ENCODE measurements around the gene DPH7. TPM values are rescaled to one million over a fixed set of nuclear protein-coding genes. Genes with fewer than 3 reads are reported as not detected.

DPH7 gene
- total RNA-seq, 1 donor from 2014 or later, result 35.3 TPM

- H3K4me3 ChIP-seq (ENCODE audit: low read depth, low read length), result no peak overlapping the region
- no peak for DNase-seq (ENCODE audit: low read depth)
- TF ChIP-seq CTCF (conservative IDR thresholded peaks at IDR 0.05; ENCODE audit: low read depth, low read length), result no peak
Observed at GRCh38 chr9:137580209-137580953, 1.7 kb upstream of the DPH7 start.

- H3K4me3 ChIP-seq (ENCODE audit: low read depth, low read length), result peak overlapping the region; percentile 87
- TF ChIP-seq CTCF (conservative IDR thresholded peaks at IDR 0.05; ENCODE audit: low read depth, low read length), result no peak
- no peak for DNase-seq (ENCODE audit: low read depth)
Observed at GRCh38 chr9:137579259-137579604, 507 bp upstream of the DPH7 start.

- H3K4me3 ChIP-seq (ENCODE audit: low read depth, low read length), result no peak overlapping the region
- DNase-seq (ENCODE audit: low read depth), result no peak
- no peak for TF ChIP-seq CTCF (conservative IDR thresholded peaks at IDR 0.05; ENCODE audit: low read depth, low read length)
Observed at GRCh38 chr9:137575716-137576411, 2.9 kb downstream of the DPH7 start.

GRCh38 chr9:137575364-137575715, 3.4 kb downstream of the DPH7 start:
- H3K4me3 ChIP-seq (ENCODE audit: low read depth, low read length), result no peak overlapping the region
- no peak for DNase-seq (ENCODE audit: low read depth)
- no peak for TF ChIP-seq CTCF (conservative IDR thresholded peaks at IDR 0.05; ENCODE audit: low read depth, low read length)

GRCh38 chr9:137574192-137574591, 4.5 kb downstream of the DPH7 start:
- DNase-seq (ENCODE audit: low read depth), result no peak
- TF ChIP-seq CTCF (conservative IDR thresholded peaks at IDR 0.05; ENCODE audit: low read depth, low read length), result no peak
- no peak overlapping the region for H3K4me3 ChIP-seq (ENCODE audit: low read depth, low read length)

DNA sequence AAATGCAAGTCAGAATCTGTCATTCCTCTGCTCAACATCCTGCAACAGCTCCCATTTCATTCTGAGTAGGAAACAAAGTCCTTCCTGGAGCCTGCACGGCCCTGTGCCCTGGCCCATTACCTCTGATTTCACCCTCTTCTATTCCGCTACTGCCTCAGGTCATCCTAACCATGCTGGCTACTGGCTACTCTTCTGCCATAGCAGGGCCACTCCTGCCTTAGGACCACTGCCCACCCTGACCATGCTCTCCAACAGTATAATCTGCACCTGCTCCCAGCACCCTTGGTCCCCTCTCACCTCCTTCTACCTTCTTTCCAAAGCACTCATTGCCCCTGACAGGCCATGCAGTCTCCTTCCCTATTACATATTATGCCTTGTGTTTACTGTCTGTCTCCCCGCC, 8.2 kb downstream of the DPH7 start:
- no peak for TF ChIP-seq CTCF (conservative IDR thresholded peaks at IDR 0.05; ENCODE audit: low read depth, low read length)
- no peak for DNase-seq (ENCODE audit: low read depth)
- H3K4me3 ChIP-seq (ENCODE audit: low read depth, low read length), result no peak overlapping the region
